GM19397 (cell line): ENCODE data around the gene DEFB131B.
"Not testable (repeated sequence)": the region's sequence is repeated elsewhere in the genome, so short reads cannot be mapped to it uniquely, and the experiment has no call there.

ENCODE experiments used
- ATAC-seq: cut with Tn5 transposase; IDR thresholded peaks from one replicate; pipeline ENCODE4 v1.9.1; 2021; ENCODE audit warnings: mild to moderate bottlenecking, moderate library complexity; ENCODE audit not compliant: unreplicated experiment

DEFB131B gene

GRCh38 chr11:71910775-71911174 is 32.5 kb downstream of the DEFB131B start:
- ATAC-seq = not testable (repeated sequence)

GRCh38 chr11:71911321-71911985 is 33.2 kb downstream of the DEFB131B start:
- ATAC-seq = not testable (repeated sequence)

- not testable (repeated sequence) for ATAC-seq
Measured at GRCh38 chr11:71911986-71912340, 33.7 kb downstream of the DEFB131B start.

- ATAC-seq = no peak
Measured at GRCh38 chr11:71913756-71914526, 35.7 kb downstream of the DEFB131B start.

- ATAC-seq = no peak
Measured at GRCh38 chr11:71914617-71915189, 36.5 kb downstream of the DEFB131B start.

GRCh38 chr11:71917646-71918140 is 39.4 kb downstream of the DEFB131B start:
- no peak for ATAC-seq

- peak; percentile 68 for ATAC-seq
Measured at GRCh38 chr11:71927820-71928736, 49.8 kb downstream of the DEFB131B start, which contains the start of gene XNDC1N. Gene XNDC1N (minus strand): TSS chr11:71928594. CDS start chr11:71923353, 5,241 bp downstream.

GRCh38 chr11:71928737-71929443 is 50.6 kb downstream of the DEFB131B start, which contains the start of gene RNF121:
Gene RNF121 (plus strand): TSS chr11:71929046. CDS start chr11:71929062, 16 bp downstream.
- ATAC-seq = peak; percentile 76

GRCh38 chr11:71929491-71929890 is 51.2 kb downstream of the DEFB131B start:
- ATAC-seq = no peak

GRCh38 chr11:71930556-71931244 is 52.4 kb downstream of the DEFB131B start:
- ATAC-seq = no peak

- ATAC-seq = no peak
Measured at GRCh38 chr11:71931245-71931602, 53.0 kb downstream of the DEFB131B start.

GRCh38 chr11:71933141-71933933 is 55.1 kb downstream of the DEFB131B start:
- ATAC-seq = no peak
